A673 (cell line): Measurements from ENCODE around the gene WDR75. TPM values are rescaled to one million over a fixed set of nuclear protein-coding genes. Genes with fewer than 3 reads are reported as not detected.
"Not testable (repeated sequence)": the region's sequence is repeated elsewhere in the genome, so short reads cannot be mapped to it uniquely, and the experiment has no call there.

Source experiments
- BruUV-seq: library from RNA; stranded (reverse); fragments of 400-500 nt; replicated peaks from 2 replicates; lab custom pipeline; 2021; lab: Mats Ljungman, UMichigan
- CTCF ChIA-PET: fragments of 300-600 bp; sonication (Branson Sonifier 250); formaldehyde crosslinking; loops from one replicate; lab custom pipeline; 2022; ENCODE audit warnings: antibody characterized with exemption; lab: Charles Lee
- POLR2A ChIA-PET: fragments of 300-600 bp; sonication (Branson Sonifier 250); formaldehyde crosslinking; loops from one replicate; lab custom pipeline; 2022; ENCODE audit warnings: antibody characterized with exemption; ENCODE audit not compliant: low non-redundant PET; lab: Charles Lee
- DNase-seq: peaks from one replicate; pipeline ENCODE4 v3.0.0-alpha.2; 2015; ENCODE audit warnings: low spot score
- H3K27ac ChIP-seq: fragments of 200-600 bp; sonication (generic); 2 replicates; pipeline ENCODE4 v1.5.1; 2016; ENCODE audit warnings: mixed run types, low read depth, mild to moderate bottlenecking, mixed read lengths, antibody characterized with exemption, low read length; ENCODE audit not compliant: poor library complexity, severe bottlenecking
- H3K27me3 ChIP-seq: fragments of 200-600 bp; sonication (generic); replicated peaks from 2 replicates; pipeline ENCODE4 v1.6.1; 2017; ENCODE audit warnings: mixed run types, low read depth, mild to moderate bottlenecking, mixed read lengths, antibody characterized with exemption, low read length; ENCODE audit not compliant: insufficient read depth, poor library complexity
- H3K36me3 ChIP-seq: fragments of 200-600 bp; sonication (generic); 2 replicates; pipeline ENCODE4 v1.6.1; 2016; ENCODE audit warnings: mixed run types, mild to moderate bottlenecking, mixed read lengths, antibody characterized with exemption, low read length; ENCODE audit not compliant: insufficient read depth, poor library complexity, severe bottlenecking
- H3K4me1 ChIP-seq: fragments of 200-600 bp; sonication (generic); 2 replicates; pipeline ENCODE4 v1.6.1; 2017; ENCODE audit warnings: mixed run types, mild to moderate bottlenecking, mixed read lengths, antibody characterized with exemption, low read length; ENCODE audit not compliant: insufficient read depth, poor library complexity, severe bottlenecking
- H3K4me3 ChIP-seq: fragments of 200-600 bp; sonication (generic); 2 replicates; pipeline ENCODE4 v1.5.1; 2016; ENCODE audit warnings: low read depth, mixed run types, mild to moderate bottlenecking, mixed read lengths, low read length; ENCODE audit not compliant: poor library complexity, severe bottlenecking
- H3K9me3 ChIP-seq: fragments of 200-600 bp; sonication (generic); 2 replicates; pipeline ENCODE4 v1.6.1; 2016; ENCODE audit warnings: mixed run types, low read depth, mild to moderate bottlenecking, mixed read lengths, antibody characterized with exemption, low read length; ENCODE audit not compliant: poor library complexity, severe bottlenecking
- EZH2 ChIP-seq: fragments of 200-600 bp; sonication (generic); IDR thresholded peaks from 2 replicates; pipeline ENCODE4 v1.6.1; 2017; ENCODE audit warnings: borderline replicate concordance, low read depth, mild to moderate bottlenecking, mixed read lengths, antibody characterized with exemption, low read length; ENCODE audit not compliant: poor library complexity, severe bottlenecking
- intact Hi-C: fragments of 100-400 bp; cut with micrococcal nuclease; formaldehyde crosslinking; loops from one replicate; pipeline ENCODE4 v1.10.0; 2022; ENCODE audit not compliant: unreplicated experiment
- total RNA-seq: library from RNA; stranded (reverse); gene quantifications from 2 replicates; pipeline ENCODE4 v1.2.3, GENCODE V29; 2021
- TF ChIP-seq, protein P1 (sequence below): fragments of 300-800, 200-600 bp; sonication (generic); conservative IDR thresholded peaks from 2 replicates; pipeline ENCODE4 v1.5.1; 2017; ENCODE audit warnings: low read depth, mild to moderate bottlenecking, antibody characterized with exemption, low read length, moderate library complexity, mixed read lengths

The WDR75 gene
- total RNA-seq, 1 experiment from 2014 or later = 69.6 TPM

DNA sequence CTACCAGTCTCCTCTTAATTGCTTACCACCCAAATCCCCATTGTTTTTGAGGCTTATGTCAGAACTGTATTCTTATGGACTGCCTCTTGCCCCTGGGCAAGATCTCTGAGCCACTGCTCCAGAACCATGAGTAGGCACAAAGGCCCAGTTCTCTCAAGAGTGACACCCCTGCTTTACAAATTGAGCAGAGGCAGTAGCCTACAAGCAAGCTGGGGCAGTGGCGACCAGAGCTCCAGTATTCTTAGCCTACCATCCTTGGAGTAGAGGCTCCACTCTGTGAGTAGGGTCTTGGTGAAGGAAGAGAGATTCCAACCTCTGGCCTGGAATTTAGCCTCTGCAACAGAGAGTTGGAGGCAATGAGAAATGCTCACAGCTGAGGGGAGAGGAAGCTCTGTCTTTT lies 36.5 kb downstream of the WDR75 start:
- no peak for DNase-seq
- no peaks in the 10 kb centered on the region for H3K9me3 ChIP-seq
- BruUV-seq = no TSS peak
- H3K4me1 ChIP-seq = no peaks in the 10 kb centered on the region
- intact Hi-C loops = no loop called here
- no peak overlapping the region for H3K4me3 ChIP-seq
- TF ChIP-seq, protein P1, sequence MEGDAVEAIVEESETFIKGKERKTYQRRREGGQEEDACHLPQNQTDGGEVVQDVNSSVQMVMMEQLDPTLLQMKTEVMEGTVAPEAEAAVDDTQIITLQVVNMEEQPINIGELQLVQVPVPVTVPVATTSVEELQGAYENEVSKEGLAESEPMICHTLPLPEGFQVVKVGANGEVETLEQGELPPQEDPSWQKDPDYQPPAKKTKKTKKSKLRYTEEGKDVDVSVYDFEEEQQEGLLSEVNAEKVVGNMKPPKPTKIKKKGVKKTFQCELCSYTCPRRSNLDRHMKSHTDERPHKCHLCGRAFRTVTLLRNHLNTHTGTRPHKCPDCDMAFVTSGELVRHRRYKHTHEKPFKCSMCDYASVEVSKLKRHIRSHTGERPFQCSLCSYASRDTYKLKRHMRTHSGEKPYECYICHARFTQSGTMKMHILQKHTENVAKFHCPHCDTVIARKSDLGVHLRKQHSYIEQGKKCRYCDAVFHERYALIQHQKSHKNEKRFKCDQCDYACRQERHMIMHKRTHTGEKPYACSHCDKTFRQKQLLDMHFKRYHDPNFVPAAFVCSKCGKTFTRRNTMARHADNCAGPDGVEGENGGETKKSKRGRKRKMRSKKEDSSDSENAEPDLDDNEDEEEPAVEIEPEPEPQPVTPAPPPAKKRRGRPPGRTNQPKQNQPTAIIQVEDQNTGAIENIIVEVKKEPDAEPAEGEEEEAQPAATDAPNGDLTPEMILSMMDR = no peak
- no peak overlapping the region for H3K27ac ChIP-seq
- H3K36me3 ChIP-seq = peaks cover 28% of the 10 kb centered on the region
- no peaks in the 10 kb centered on the region for H3K27me3 ChIP-seq
- CTCF ChIA-PET = no interaction called here
- POLR2A ChIA-PET = interaction anchor here (0.6 to 0.7 kb wide), 2 partner anchors 22 to 1535 kb away, joined by 3 to 9 read pairs; no protein-coding TSS in a partner anchor

DNA sequence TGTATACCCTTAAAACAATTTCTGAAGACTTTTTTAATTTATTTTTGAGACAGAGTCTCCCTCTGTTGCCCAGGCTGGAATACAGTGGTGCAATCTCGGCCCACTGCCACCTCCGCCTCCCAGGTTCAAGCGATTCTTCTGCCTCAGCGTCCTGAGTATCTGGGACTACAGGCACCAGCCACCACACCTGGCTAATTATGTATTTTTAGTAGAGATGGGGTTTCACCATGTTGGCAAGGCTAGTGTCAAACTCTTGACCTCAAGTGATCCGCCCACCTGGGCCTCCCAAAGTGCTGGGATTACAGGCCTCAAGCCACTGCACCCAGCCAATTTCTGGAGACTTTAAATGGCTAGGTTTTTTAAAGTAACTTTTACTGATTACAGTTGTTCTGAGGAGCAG lies 37.0 kb downstream of the WDR75 start:
- BruUV-seq, DNase-seq, intact Hi-C loops, H3K27me3 ChIP-seq, H3K4me3 ChIP-seq, H3K27ac ChIP-seq, POLR2A ChIA-PET, H3K9me3 ChIP-seq, CTCF ChIA-PET, H3K4me1 ChIP-seq: not testable (repeated sequence)
- H3K36me3 ChIP-seq = peaks cover 23% of the 10 kb centered on the region

DNA sequence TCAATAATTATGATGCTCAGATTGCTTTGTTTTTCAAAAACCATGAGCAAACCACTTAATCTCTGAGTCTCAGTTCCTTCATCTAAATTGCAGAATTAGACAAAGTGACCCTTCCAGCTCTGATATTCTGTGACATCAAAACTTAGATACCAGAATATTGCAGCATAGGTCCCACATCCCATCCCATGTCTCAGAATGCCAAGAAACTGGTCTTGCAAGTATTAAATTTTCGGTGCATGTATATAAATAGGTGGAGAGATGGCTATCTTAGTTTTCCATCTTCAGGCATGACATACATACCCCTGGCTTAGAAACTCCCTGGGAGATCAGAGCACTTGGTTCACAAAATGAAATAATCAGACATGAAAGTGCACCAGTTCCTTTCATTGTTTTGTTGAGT lies 39.8 kb downstream of the WDR75 start:
- ChIA-PET POLR2A (interaction anchor here (0.6 kb wide), 1 partner anchor 53 kb away, joined by 3 read pairs; no protein-coding TSS in a partner anchor), CTCF (no interaction called here)
- no peak for TF ChIP-seq EZH2
- TF ChIP-seq, protein P1 = no peak
- no peaks in the 10 kb centered on the region for H3K27me3 ChIP-seq
- intact Hi-C loops = no loop called here
- no peak overlapping the region for H3K27ac ChIP-seq
- H3K9me3 ChIP-seq = no peaks in the 10 kb centered on the region
- H3K4me3 ChIP-seq = no peak overlapping the region
- no peaks in the 10 kb centered on the region for H3K4me1 ChIP-seq
- no TSS peak for BruUV-seq
- H3K36me3 ChIP-seq = no peaks in the 10 kb centered on the region
- no peak for DNase-seq

DNA sequence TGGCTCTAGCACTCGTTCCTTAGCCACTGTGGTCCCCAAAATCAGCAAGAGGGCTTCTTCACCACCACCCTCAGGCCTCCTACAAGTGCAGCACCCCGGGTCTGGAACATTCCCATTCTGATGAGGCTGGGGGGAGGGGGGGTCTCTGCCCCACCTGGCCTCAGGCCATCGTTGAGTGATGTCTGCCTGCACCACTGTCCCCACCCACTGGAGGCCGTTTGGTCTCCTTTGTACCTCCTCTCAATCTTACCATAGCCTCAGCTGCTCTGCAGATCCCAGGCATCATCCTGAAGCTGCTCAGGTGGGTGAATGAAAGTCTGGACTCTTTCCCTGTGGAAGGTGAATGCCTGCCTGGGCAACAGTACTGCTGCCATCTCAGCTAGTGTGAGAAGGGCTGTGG lies 42.3 kb downstream of the WDR75 start:
- no peaks in the 10 kb centered on the region for H3K9me3 ChIP-seq
- no peaks in the 10 kb centered on the region for H3K27me3 ChIP-seq
- H3K27ac ChIP-seq = no peak overlapping the region
- no peak for DNase-seq
- no TSS peak for BruUV-seq
- intact Hi-C loops = no loop called here
- H3K4me3 ChIP-seq = no peak overlapping the region
- POLR2A ChIA-PET = no interaction called here
- TF ChIP-seq, protein P1 = no peak
- no peak for TF ChIP-seq EZH2
- H3K36me3 ChIP-seq = no peaks in the 10 kb centered on the region
- no peaks in the 10 kb centered on the region for H3K4me1 ChIP-seq
- CTCF ChIA-PET = no interaction called here
